Measurements from ENCODE around the gene CDH23.

Gene CDH23

GRCh38 chr10:71368176-71368575 lies 28.5 kb upstream of the CDH23 start:
- Histone ChIP-seq H3K9me3 (ENCODE audit: control insufficient read depth, insufficient read depth, low read length) (no peaks in the 10 kb centered on the region), H3K4me1 (ENCODE audit: control insufficient read depth, low read length) (peaks cover 25% of the 10 kb centered on the region), H4K20me1 (ENCODE audit: control insufficient read depth, insufficient read depth, low read depth, low read length) (no peaks in the 10 kb centered on the region), H3K79me2 (ENCODE audit: control insufficient read depth, low read length) (no peaks in the 10 kb centered on the region), H3K4me3 (ENCODE audit: low read length) (no peak overlapping the region), H3K27me3 (ENCODE audit: control insufficient read depth, low read length) (no peaks in the 10 kb centered on the region), H3F3A (ENCODE audit: control insufficient read depth, insufficient read depth) (no peaks in the 10 kb centered on the region), H3K9me2 (replicated peaks; ENCODE audit: control insufficient read depth, low read length) (no peaks in the 10 kb centered on the region), H3K4me2 (ENCODE audit: low read length) (no peak overlapping the region), H3K27ac (ENCODE audit: low read depth, low read length) (no peak overlapping the region), H3K36me3 (ENCODE audit: control insufficient read depth, low read length) (no peaks in the 10 kb centered on the region)
- no peak for TF ChIP-seq EZH2phosphoT487 (IDR thresholded peaks at IDR 0.05; ENCODE audit: borderline replicate concordance, low read length)
- TF ChIP-seq CTCF (IDR thresholded peaks at IDR 0.05; ENCODE audit: low read depth, low read length, poor library complexity, severe bottlenecking) = no peak

GRCh38 chr10:71368643-71369042 lies 28.1 kb upstream of the CDH23 start:
- H3K79me2 ChIP-seq (ENCODE audit: control insufficient read depth, low read length) = no peaks in the 10 kb centered on the region
- H3K4me2 ChIP-seq (ENCODE audit: low read length) = no peak overlapping the region
- H3K9me3 ChIP-seq (ENCODE audit: control insufficient read depth, insufficient read depth, low read length) = no peaks in the 10 kb centered on the region
- no peak overlapping the region for H3K4me3 ChIP-seq (ENCODE audit: low read length)
- no peaks in the 10 kb centered on the region for H3K9me2 ChIP-seq (replicated peaks; ENCODE audit: control insufficient read depth, low read length)
- H3K36me3 ChIP-seq (ENCODE audit: control insufficient read depth, low read length) = no peaks in the 10 kb centered on the region
- H3F3A ChIP-seq (ENCODE audit: control insufficient read depth, insufficient read depth) = no peaks in the 10 kb centered on the region
- no peaks in the 10 kb centered on the region for H3K27me3 ChIP-seq (ENCODE audit: control insufficient read depth, low read length)
- no peak for TF ChIP-seq EZH2phosphoT487 (IDR thresholded peaks at IDR 0.05; ENCODE audit: borderline replicate concordance, low read length)
- peak; percentile 49 for TF ChIP-seq CTCF (IDR thresholded peaks at IDR 0.05; ENCODE audit: low read depth, low read length, poor library complexity, severe bottlenecking)
- no peak overlapping the region for H3K27ac ChIP-seq (ENCODE audit: low read depth, low read length)
- H4K20me1 ChIP-seq (ENCODE audit: control insufficient read depth, insufficient read depth, low read depth, low read length) = no peaks in the 10 kb centered on the region
- peaks cover 30% of the 10 kb centered on the region for H3K4me1 ChIP-seq (ENCODE audit: control insufficient read depth, low read length)

DNA sequence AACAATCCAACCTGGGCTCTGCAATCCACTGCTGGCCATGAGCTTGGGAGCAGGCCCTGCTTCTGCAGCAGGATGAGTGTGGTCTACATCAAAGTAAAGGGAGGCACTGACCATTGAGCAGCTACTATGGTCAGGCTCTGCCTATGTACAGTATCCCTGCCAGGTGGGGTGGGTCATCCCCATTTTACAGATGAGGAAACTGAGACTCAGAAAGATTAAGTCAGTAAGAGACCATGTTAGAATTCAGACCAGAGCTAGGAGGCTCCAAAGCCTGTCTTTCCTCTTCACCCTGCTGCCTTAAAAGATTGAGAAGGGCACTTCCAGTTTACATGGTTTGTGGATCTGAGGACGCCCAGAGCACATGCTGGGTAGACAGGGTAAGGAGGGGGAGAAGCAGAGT lies 27.1 kb upstream of the CDH23 start:
- H3K27me3 ChIP-seq (ENCODE audit: control insufficient read depth, low read length) = no peaks in the 10 kb centered on the region
- H3K79me2 ChIP-seq (ENCODE audit: control insufficient read depth, low read length) = no peaks in the 10 kb centered on the region
- H3K4me3 ChIP-seq (ENCODE audit: low read length) = no peak overlapping the region
- no peaks in the 10 kb centered on the region for H3F3A ChIP-seq (ENCODE audit: control insufficient read depth, insufficient read depth)
- no peaks in the 10 kb centered on the region for H3K36me3 ChIP-seq (ENCODE audit: control insufficient read depth, low read length)
- H4K20me1 ChIP-seq (ENCODE audit: control insufficient read depth, insufficient read depth, low read depth, low read length) = no peaks in the 10 kb centered on the region
- peaks cover 33% of the 10 kb centered on the region for H3K4me1 ChIP-seq (ENCODE audit: control insufficient read depth, low read length)
- H3K27ac ChIP-seq (ENCODE audit: low read depth, low read length) = no peak overlapping the region
- TF ChIP-seq EZH2phosphoT487 (IDR thresholded peaks at IDR 0.05; ENCODE audit: borderline replicate concordance, low read length) (no peak), CTCF (IDR thresholded peaks at IDR 0.05; ENCODE audit: low read depth, low read length, poor library complexity, severe bottlenecking) (no peak)
- no peaks in the 10 kb centered on the region for H3K9me2 ChIP-seq (replicated peaks; ENCODE audit: control insufficient read depth, low read length)
- no peak overlapping the region for H3K4me2 ChIP-seq (ENCODE audit: low read length)
- no peaks in the 10 kb centered on the region for H3K9me3 ChIP-seq (ENCODE audit: control insufficient read depth, insufficient read depth, low read length)

DNA sequence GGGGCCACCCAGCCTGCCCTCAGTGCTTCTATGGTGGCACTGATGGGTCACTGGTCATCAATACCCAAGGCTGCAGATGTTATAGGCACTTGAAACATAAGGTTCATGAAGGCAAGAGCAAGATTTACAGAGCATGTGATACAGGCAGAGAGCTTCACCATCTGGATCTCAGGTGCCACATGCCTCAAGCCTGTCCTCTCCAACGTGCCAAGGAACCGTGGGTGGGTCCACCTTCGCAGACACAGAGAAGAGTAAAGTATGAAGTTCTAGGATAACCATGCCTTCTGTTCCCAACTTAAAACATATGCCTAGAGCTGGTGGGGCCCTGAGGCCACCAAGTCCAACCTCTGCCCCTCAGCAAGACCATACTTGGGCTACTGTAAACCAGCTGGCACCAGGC lies 26.7 kb upstream of the CDH23 start:
- Histone ChIP-seq H3K4me2 (ENCODE audit: low read length) (no peak overlapping the region), H3K27ac (ENCODE audit: low read depth, low read length) (no peak overlapping the region), H3K9me3 (ENCODE audit: control insufficient read depth, insufficient read depth, low read length) (no peaks in the 10 kb centered on the region), H4K20me1 (ENCODE audit: control insufficient read depth, insufficient read depth, low read depth, low read length) (no peaks in the 10 kb centered on the region), H3K9me2 (replicated peaks; ENCODE audit: control insufficient read depth, low read length) (no peaks in the 10 kb centered on the region), H3K27me3 (ENCODE audit: control insufficient read depth, low read length) (no peaks in the 10 kb centered on the region), H3K4me1 (ENCODE audit: control insufficient read depth, low read length) (peaks cover 33% of the 10 kb centered on the region), H3K79me2 (ENCODE audit: control insufficient read depth, low read length) (no peaks in the 10 kb centered on the region), H3K36me3 (ENCODE audit: control insufficient read depth, low read length) (no peaks in the 10 kb centered on the region), H3K4me3 (ENCODE audit: low read length) (no peak overlapping the region), H3F3A (ENCODE audit: control insufficient read depth, insufficient read depth) (no peaks in the 10 kb centered on the region)
- TF ChIP-seq EZH2phosphoT487 (IDR thresholded peaks at IDR 0.05; ENCODE audit: borderline replicate concordance, low read length) = no peak
- no peak for TF ChIP-seq CTCF (IDR thresholded peaks at IDR 0.05; ENCODE audit: low read depth, low read length, poor library complexity, severe bottlenecking)
